CD4-positive, alpha-beta T cell (primary cell): ENCODE data around the gene PPP1R14C. TPM values are rescaled to one million over a fixed set of nuclear protein-coding genes. Genes with fewer than 3 reads are reported as not detected.

Experiments used
- ATAC-seq: fragments of 200-7000 bp; cut with Tn5 transposase; one replicate; pipeline ENCODE4 v1.10.0; 2022; ENCODE audit warnings: mild to moderate bottlenecking; ENCODE audit not compliant: poor library complexity
- CTCF ChIA-PET: fragments of 350-600 bp; sonication (Branson Sonifier 250); formaldehyde crosslinking; loops from one replicate; lab custom pipeline; 2021; ENCODE audit warnings: antibody characterized with exemption, inconsistent platforms; lab: Charles Lee
- POLR2A ChIA-PET: fragments of 350-600 bp; sonication (Branson Sonifier 250); formaldehyde crosslinking; loops from one replicate; lab custom pipeline; 2021; ENCODE audit warnings: antibody characterized with exemption, inconsistent platforms; lab: Charles Lee
- DNase-seq, 14 experiments: peaks; one replicate each; pipeline ENCODE4 v3.0.0-alpha.2; 2013 to 2020; ENCODE audit warnings: mixed read lengths in 2 of 14
- H3K27ac ChIP-seq, 2 donors: one replicate each; pipeline versions ENCODE4 v1.5.1 to v1.7.0; 2013; ENCODE audit warnings: low read length in 2 of 2, low read depth in 1 of 2, mild to moderate bottlenecking in 1 of 2
- H3K27me3 ChIP-seq, 2 experiments: 1 replicate in 1 of 2; 2 replicates in 1 of 2; pipeline versions ENCODE4 v1.6.1 to v1.7.0; 2013; ENCODE audit warnings: low read length in 2 of 2, control low read depth in 1 of 2, mild to moderate bottlenecking in 1 of 2, moderate library complexity in 1 of 2; ENCODE audit not compliant: insufficient read depth in 2 of 2, control insufficient read depth in 1 of 2
- H3K36me3 ChIP-seq: one replicate; pipeline ENCODE4 v1.6.1; 2013; ENCODE audit warnings: low read length, control low read depth; ENCODE audit not compliant: insufficient read depth
- H3K4me1 ChIP-seq: one replicate; pipeline ENCODE4 v1.6.1; 2013; ENCODE audit warnings: low read length, control low read depth; ENCODE audit not compliant: insufficient read depth
- H3K4me3 ChIP-seq: one replicate; pipeline ENCODE4 v1.5.1; 2013; ENCODE audit warnings: mild to moderate bottlenecking, low read length, moderate library complexity
- H3K9me3 ChIP-seq, 2 experiments: 1 replicate in 1 of 2; 2 replicates in 1 of 2; pipeline versions ENCODE4 v1.6.1 to v1.7.0; 2013; ENCODE audit warnings: low read length in 2 of 2, mild to moderate bottlenecking in 2 of 2, control low read depth in 1 of 2, moderate library complexity in 1 of 2; ENCODE audit not compliant: control insufficient read depth in 1 of 2, insufficient read depth in 1 of 2
- H3K27ac Mint-ChIP-seq: one replicate; pipeline ENCODE4 v1.8.0; 2020; ENCODE audit warnings: mixed read lengths
- H3K27me3 Mint-ChIP-seq: one replicate; pipeline ENCODE4 v1.8.0; 2021; ENCODE audit warnings: mixed read lengths
- H3K36me3 Mint-ChIP-seq: one replicate; pipeline ENCODE4 v1.8.0; 2021; ENCODE audit warnings: low read depth, mixed read lengths
- H3K4me1 Mint-ChIP-seq: one replicate; pipeline ENCODE4 v1.8.0; 2021; ENCODE audit warnings: low read depth, mixed read lengths
- H3K4me3 Mint-ChIP-seq: one replicate; pipeline ENCODE4 v1.8.0; 2020; ENCODE audit warnings: mild to moderate bottlenecking, mixed read lengths
- H3K9me3 Mint-ChIP-seq: one replicate; pipeline ENCODE4 v1.8.0; 2020; ENCODE audit warnings: mixed read lengths
- intact Hi-C, 2 experiments: fragments of 100-400 bp; cut with DNase I in 1 of 2; cut with micrococcal nuclease in 1 of 2; formaldehyde crosslinking; loops; one replicate each; pipeline versions ENCODE4 v1.15.1 to v1.9.0; 2023 to 2025; cut with DNase I, micrococcal nuclease
- total RNA-seq, 174 experiments: library from RNA in 2 of 174; stranded (reverse) in 2 of 174; gene quantifications; one replicate each; pipeline ENCODE4 v1.2.3 and lab custom pipeline; 2021 to 2026
- TF ChIP-seq, protein P1 (sequence below): fragments of 200-600 bp; IDR thresholded peaks from one replicate; pipeline ENCODE4 v1.8.0; 2022; ENCODE audit warnings: antibody characterized with exemption, mild to moderate bottlenecking

The PPP1R14C gene
- total RNA-seq, 2 experiments from 2014 or later = not detected

DNA sequence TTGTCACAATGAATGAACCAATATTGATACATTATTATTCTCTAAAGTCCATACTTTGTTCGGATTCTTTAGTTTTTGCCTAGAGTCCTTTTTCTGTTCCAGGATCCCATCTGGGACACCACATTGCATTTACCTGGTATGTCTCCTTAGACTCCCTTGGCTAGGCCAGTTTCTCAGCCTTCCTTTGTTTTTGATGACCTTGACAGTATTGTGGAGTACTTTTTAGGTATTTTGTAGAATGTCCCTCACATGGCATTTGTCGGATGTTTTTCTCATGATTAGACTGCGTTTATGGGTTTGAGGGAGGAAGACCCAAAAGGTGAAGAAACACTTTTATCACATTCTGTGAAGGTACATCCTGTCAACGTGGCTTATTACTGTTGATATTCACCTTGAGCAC, 16.9 kb downstream of the PPP1R14C start:
- Histone ChIP-seq H3K27me3 (no peaks in the 10 kb centered on the region), H3K4me1 (no peaks in the 10 kb centered on the region), H3K27ac (no peak overlapping the region), H3K36me3 (no peaks in the 10 kb centered on the region), H3K4me3 (no peak overlapping the region), H3K9me3 (no peaks in the 10 kb centered on the region)
- Mint-ChIP-seq H3K27me3 (peaks cover 18% of the 10 kb centered on the region), H3K36me3 (no peaks in the 10 kb centered on the region), H3K9me3 (no peaks in the 10 kb centered on the region), H3K4me3 (no peak overlapping the region), H3K4me1 (peaks cover 6% of the 10 kb centered on the region), H3K27ac (no peak overlapping the region)
- intact Hi-C loops = no loop called here
- ChIA-PET CTCF (no interaction called here), POLR2A (no interaction called here)
- no peak for DNase-seq
- ATAC-seq = no peak
- TF ChIP-seq, protein P1, sequence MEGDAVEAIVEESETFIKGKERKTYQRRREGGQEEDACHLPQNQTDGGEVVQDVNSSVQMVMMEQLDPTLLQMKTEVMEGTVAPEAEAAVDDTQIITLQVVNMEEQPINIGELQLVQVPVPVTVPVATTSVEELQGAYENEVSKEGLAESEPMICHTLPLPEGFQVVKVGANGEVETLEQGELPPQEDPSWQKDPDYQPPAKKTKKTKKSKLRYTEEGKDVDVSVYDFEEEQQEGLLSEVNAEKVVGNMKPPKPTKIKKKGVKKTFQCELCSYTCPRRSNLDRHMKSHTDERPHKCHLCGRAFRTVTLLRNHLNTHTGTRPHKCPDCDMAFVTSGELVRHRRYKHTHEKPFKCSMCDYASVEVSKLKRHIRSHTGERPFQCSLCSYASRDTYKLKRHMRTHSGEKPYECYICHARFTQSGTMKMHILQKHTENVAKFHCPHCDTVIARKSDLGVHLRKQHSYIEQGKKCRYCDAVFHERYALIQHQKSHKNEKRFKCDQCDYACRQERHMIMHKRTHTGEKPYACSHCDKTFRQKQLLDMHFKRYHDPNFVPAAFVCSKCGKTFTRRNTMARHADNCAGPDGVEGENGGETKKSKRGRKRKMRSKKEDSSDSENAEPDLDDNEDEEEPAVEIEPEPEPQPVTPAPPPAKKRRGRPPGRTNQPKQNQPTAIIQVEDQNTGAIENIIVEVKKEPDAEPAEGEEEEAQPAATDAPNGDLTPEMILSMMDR = no peak

GRCh38 chr6:150163970-150164369, 21.1 kb downstream of the PPP1R14C start:
- H3K9me3 ChIP-seq = no peaks in the 10 kb centered on the region
- intact Hi-C loops = no loop called here
- Mint-ChIP-seq H3K36me3 (no peaks in the 10 kb centered on the region), H3K4me3 (no peak overlapping the region), H3K27me3 (peaks cover 5% of the 10 kb centered on the region), H3K27ac (no peak overlapping the region), H3K9me3 (no peaks in the 10 kb centered on the region), H3K4me1 (no peaks in the 10 kb centered on the region)
- H3K4me1 ChIP-seq = no peaks in the 10 kb centered on the region
- no peaks in the 10 kb centered on the region for H3K36me3 ChIP-seq
- H3K27me3 ChIP-seq = no peaks in the 10 kb centered on the region
- H3K4me3 ChIP-seq = no peak overlapping the region
- TF ChIP-seq, protein P1 = no peak
- no peak overlapping the region for H3K27ac ChIP-seq
- ChIA-PET CTCF (no interaction called here), POLR2A (no interaction called here)
- ATAC-seq = no peak
- DNase-seq = no peak

- TF ChIP-seq, protein P1 = no peak
- intact Hi-C loops = no loop called here
- ChIA-PET CTCF (interaction anchor here (0.5 kb wide), 1 partner anchor 18 kb away, joined by 3 read pairs; no protein-coding TSS in a partner anchor), POLR2A (no interaction called here)
- H3K9me3 ChIP-seq = no peaks in the 10 kb centered on the region
- Mint-ChIP-seq H3K36me3 (no peaks in the 10 kb centered on the region), H3K4me3 (no peak overlapping the region), H3K9me3 (no peaks in the 10 kb centered on the region), H3K27ac (no peak overlapping the region), H3K27me3 (peaks cover 5% of the 10 kb centered on the region), H3K4me1 (no peaks in the 10 kb centered on the region)
- no peaks in the 10 kb centered on the region for H3K4me1 ChIP-seq
- no peak overlapping the region for H3K4me3 ChIP-seq
- ATAC-seq (no peak), DNase-seq (no peak)
- H3K27ac ChIP-seq = no peak overlapping the region
- no peaks in the 10 kb centered on the region for H3K27me3 ChIP-seq
- no peaks in the 10 kb centered on the region for H3K36me3 ChIP-seq
These were observed 22.3 kb downstream of the PPP1R14C start for GRCh38 chr6:150165020-150165702.
